Measurements from ENCODE around the gene SAMD9L.

- TF ChIP-seq CTCF (IDR thresholded peaks at IDR 0.05) (no peak), POLR2A (IDR thresholded peaks at IDR 0.05) (no peak), EP300 (IDR thresholded peaks at IDR 0.05) (no peak), POLR2AphosphoS5 (IDR thresholded peaks at IDR 0.05) (no peak)
Observed at GRCh38 chr7:93178213-93178612, 30.0 kb upstream of the SAMD9L start.
